Esophagus muscularis mucosa (tissue), 4 donors: Measurements from ENCODE around the gene AHCYL1. TPM values are rescaled to one million over a fixed set of nuclear protein-coding genes. Genes with fewer than 3 reads are reported as not detected.
"Not testable (repeated sequence)": the region's sequence is repeated elsewhere in the genome, so short reads cannot be mapped to it uniquely, and the experiment has no call there.

Experiments
- DNase-seq: peaks from one replicate; pipeline ENCODE4 v3.0.0-alpha.2; 2017; ENCODE audit errors: extremely low spot score
- H3K27ac ChIP-seq, 4 donors: fragments of 200-600 bp; sonication (generic); replicated peaks in 1 of 4; 1 replicate in 3 of 4; 2 replicates in 1 of 4; pipeline ENCODE4 v1.5.1; 2016 to 2019; ENCODE audit warnings: mild to moderate bottlenecking in 1 of 4
- H3K27me3 ChIP-seq, 4 donors: fragments of 200-600 bp; sonication (generic); one replicate each; pipeline versions ENCODE4 v1.5.1 to v1.6.0; 2016 to 2019
- H3K36me3 ChIP-seq, 4 donors: fragments of 200-600 bp; sonication (generic); one replicate each; pipeline ENCODE4 v1.5.1; 2016 to 2019
- H3K4me1 ChIP-seq, 4 donors: fragments of 200-600 bp; sonication (generic); one replicate each; pipeline ENCODE4 v1.5.1; 2016 to 2019
- H3K4me3 ChIP-seq, 4 donors: fragments of 200-600 bp; sonication (generic); 1 replicate in 2 of 4; 2 replicates in 2 of 4; pipeline ENCODE4 v1.5.1; 2016 to 2019; ENCODE audit warnings: mild to moderate bottlenecking in 4 of 4, moderate library complexity in 1 of 4
- H3K9me3 ChIP-seq, 4 donors: fragments of 200-600 bp; sonication (generic); 1 replicate in 3 of 4; 2 replicates in 1 of 4; pipeline ENCODE4 v1.5.1; 2016 to 2019
- CTCF ChIP-seq, 3 experiments: fragments of 200-600 bp in 2 of 3; fragments of 450-650 bp in 1 of 3; sonication (generic) in 2 of 3; IDR thresholded peaks; one replicate each; pipeline ENCODE4 v1.5.1; 2017 to 2019; ENCODE audit warnings: antibody characterized with exemption in 3 of 3, mild to moderate bottlenecking in 2 of 3, moderate library complexity in 1 of 3
- EP300 ChIP-seq: sonication (generic); formaldehyde crosslinking; IDR thresholded peaks from one replicate; pipeline ENCODE4 v1.6.1; 2017; ENCODE audit warnings: antibody characterized with exemption
- POLR2A ChIP-seq: fragments of 450-650 bp; IDR thresholded peaks from one replicate; pipeline ENCODE4 v1.6.1; 2017; ENCODE audit warnings: antibody characterized with exemption, moderate library complexity, mild to moderate bottlenecking, low read depth
- POLR2AphosphoS5 ChIP-seq, 2 donors: sonication (generic); formaldehyde crosslinking; IDR thresholded peaks; one replicate each; pipeline ENCODE4 v1.6.1; 2017; ENCODE audit warnings: antibody characterized with exemption in 2 of 2
- WGBS: methylation state at CpG from one replicate; pipeline ENCODE4 v1.1.5; 2018; 5-methylcytosine and 5-hydroxymethylcytosine counted together
- intact Hi-C: fragments of 100-400 bp; cut with DNase I; formaldehyde crosslinking; loops from one replicate; pipeline ENCODE4 v1.15.1; 2023
- total RNA-seq, 4 donors: library from RNA; depleted of rRNA; stranded (reverse); fragments of >200 nt; gene quantifications; one replicate each; pipeline versions ENCODE4 v1.1.0 to v1.2.1, GENCODE V29; 2016

AHCYL1 gene
- total RNA-seq, 4 donors from 2014 or later, result 72.1 to 111 (median 91.0) TPM

- TF ChIP-seq POLR2AphosphoS5 (IDR thresholded peaks at IDR 0.05), result no peak
- no peak for TF ChIP-seq EP300
- TF ChIP-seq CTCF (IDR thresholded peaks at IDR 0.05), result no peak
- no peak for TF ChIP-seq POLR2A
- peaks cover 82 to 100% (median 99%) of the 10 kb centered on the region in 4 donors for H3K36me3 ChIP-seq
- WGBS, result 93% methylated on average over 1 of the region's 1 CpG
- no peak for DNase-seq
- no peaks in the 10 kb centered on the region for H3K9me3 ChIP-seq
- H3K4me3 ChIP-seq, result no peak overlapping the region
- no peak overlapping the region for H3K27ac ChIP-seq
- no peaks in the 10 kb centered on the region for H3K27me3 ChIP-seq
- no peaks in the 10 kb centered on the region for H3K4me1 ChIP-seq
- intact Hi-C loops, result no loop called here
Measured at GRCh38 chr1:110019770-110020169, 35.2 kb downstream of the AHCYL1 start.

- H3K36me3 ChIP-seq, result peaks cover 68 to 94% (median 91%) of the 10 kb centered on the region in 4 donors
- 81% methylated on average over 3 of the region's 3 CpGs for WGBS
- H3K9me3 ChIP-seq, result no peaks in the 10 kb centered on the region
- H3K4me3 ChIP-seq, result no peak overlapping the region
- H3K27me3 ChIP-seq, result no peaks in the 10 kb centered on the region
- no peak overlapping the region for H3K27ac ChIP-seq
- no peak for DNase-seq
- intact Hi-C loops, result no loop called here
- H3K4me1 ChIP-seq, result no peaks in the 10 kb centered on the region
- TF ChIP-seq POLR2A (no peak), CTCF (IDR thresholded peaks at IDR 0.05) (no peak), EP300 (no peak), POLR2AphosphoS5 (IDR thresholded peaks at IDR 0.05) (no peak)
Measured at GRCh38 chr1:110021285-110021684, 36.7 kb downstream of the AHCYL1 start.

GRCh38 chr1:110024613-110025012 is 40.0 kb downstream of the AHCYL1 start:
- no peak overlapping the region for H3K27ac ChIP-seq
- H3K9me3 ChIP-seq, result no peaks in the 10 kb centered on the region
- H3K4me3 ChIP-seq, result no peak overlapping the region
- WGBS, result 89% methylated on average over 4 of the region's 4 CpGs
- H3K4me1 ChIP-seq, result peaks cover 0 to 3% (median 0%) of the 10 kb centered on the region in 4 donors
- peaks cover 41 to 60% (median 58%) of the 10 kb centered on the region in 4 donors for H3K36me3 ChIP-seq
- intact Hi-C loops, result no loop called here
- TF ChIP-seq POLR2AphosphoS5 (IDR thresholded peaks at IDR 0.05) (no peak), EP300 (no peak), CTCF (IDR thresholded peaks at IDR 0.05) (no peak), POLR2A (no peak)
- no peak for DNase-seq
- no peaks in the 10 kb centered on the region for H3K27me3 ChIP-seq

GRCh38 chr1:110030687-110031086 is 46.1 kb downstream of the AHCYL1 start:
- H3K9me3 ChIP-seq, H3K27me3 ChIP-seq, DNase-seq, intact Hi-C loops, H3K36me3 ChIP-seq, H3K27ac ChIP-seq: not testable (repeated sequence)
- H3K4me1 ChIP-seq, result peaks cover 5 to 18% (median 14%) of the 10 kb centered on the region in 4 donors
- WGBS, result 80% methylated on average over 4 of the region's 4 CpGs
- H3K4me3 ChIP-seq, result peak overlapping the region in 1 of 4 donors; percentile 19

GRCh38 chr1:110032327-110032726 is 47.8 kb downstream of the AHCYL1 start:
- Histone ChIP-seq H3K4me3 (no peak overlapping the region), H3K4me1 (peaks cover 15 to 32% (median 28%) of the 10 kb centered on the region in 4 donors), H3K27me3 (no peaks in the 10 kb centered on the region), H3K36me3 (no peaks in the 10 kb centered on the region), H3K27ac (no peak overlapping the region), H3K9me3 (no peaks in the 10 kb centered on the region)
- WGBS, result 98% methylated on average over 2 of the region's 2 CpGs
- intact Hi-C loops, result no loop called here
- TF ChIP-seq EP300, result no peak
- TF ChIP-seq CTCF (IDR thresholded peaks at IDR 0.05), result no peak
- TF ChIP-seq POLR2A, result no peak
- no peak for TF ChIP-seq POLR2AphosphoS5 (IDR thresholded peaks at IDR 0.05)
- DNase-seq, result no peak
